ENCODE measurements around the gene MBTD1. TPM values are rescaled to one million over a fixed set of nuclear protein-coding genes. Genes with fewer than 3 reads are reported as not detected.

Gene MBTD1
- total and polyA plus RNA-seq, 10 of the 15 experiments (the other 5 are each of a cell fraction or from before 2014, with no cell fraction given) = 1.3 to 16.7 (median 9.5) TPM

DNA sequence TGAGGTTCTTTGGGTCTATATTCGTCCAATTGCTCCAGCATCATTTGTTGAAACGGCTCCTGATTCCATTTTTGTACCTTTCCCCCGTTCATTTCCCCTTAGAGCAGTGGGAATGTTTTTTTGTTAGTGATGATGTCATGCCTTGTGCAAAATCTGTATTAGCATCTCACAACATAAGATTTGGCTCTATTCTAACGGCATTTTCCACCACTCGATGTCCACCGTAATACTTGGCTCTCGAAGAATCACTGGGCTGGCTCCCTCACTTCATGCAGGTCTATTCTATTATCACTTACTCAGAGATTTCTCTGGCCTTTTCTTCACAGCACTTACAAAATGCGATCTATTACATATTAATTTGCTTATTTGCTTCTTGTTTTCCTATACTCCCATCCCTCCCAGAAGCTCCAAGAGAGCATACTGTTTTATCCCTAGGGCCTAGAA, 107.1 kb downstream of the MBTD1 start (continued):
- TF ChIP-seq, protein P1, sequence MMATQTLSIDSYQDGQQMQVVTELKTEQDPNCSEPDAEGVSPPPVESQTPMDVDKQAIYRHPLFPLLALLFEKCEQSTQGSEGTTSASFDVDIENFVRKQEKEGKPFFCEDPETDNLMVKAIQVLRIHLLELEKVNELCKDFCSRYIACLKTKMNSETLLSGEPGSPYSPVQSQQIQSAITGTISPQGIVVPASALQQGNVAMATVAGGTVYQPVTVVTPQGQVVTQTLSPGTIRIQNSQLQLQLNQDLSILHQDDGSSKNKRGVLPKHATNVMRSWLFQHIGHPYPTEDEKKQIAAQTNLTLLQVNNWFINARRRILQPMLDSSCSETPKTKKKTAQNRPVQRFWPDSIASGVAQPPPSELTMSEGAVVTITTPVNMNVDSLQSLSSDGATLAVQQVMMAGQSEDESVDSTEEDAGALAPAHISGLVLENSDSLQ (IDR thresholded peaks at IDR 0.05) = no peak
- TF ChIP-seq CBX5 (IDR thresholded peaks at IDR 0.05; ENCODE audit: low read depth) (no peak), WRNIP1 (IDR thresholded peaks at IDR 0.05; ENCODE audit: borderline replicate concordance, low read depth, low read length) (no peak), FOXK2 (IDR thresholded peaks at IDR 0.05) (no peak), FOS (IDR thresholded peaks at IDR 0.05; ENCODE audit: borderline replicate concordance, extremely low read depth, insufficient read length) (no peak), BHLHE40 (IDR thresholded peaks at IDR 0.05; ENCODE audit: borderline replicate concordance in 1 of 2, low read depth in 2 of 2, low read length in 1 of 2) (no peak), POLR2AphosphoS5 (IDR thresholded peaks at IDR 0.05; ENCODE audit: low read length) (no peak)

DNA sequence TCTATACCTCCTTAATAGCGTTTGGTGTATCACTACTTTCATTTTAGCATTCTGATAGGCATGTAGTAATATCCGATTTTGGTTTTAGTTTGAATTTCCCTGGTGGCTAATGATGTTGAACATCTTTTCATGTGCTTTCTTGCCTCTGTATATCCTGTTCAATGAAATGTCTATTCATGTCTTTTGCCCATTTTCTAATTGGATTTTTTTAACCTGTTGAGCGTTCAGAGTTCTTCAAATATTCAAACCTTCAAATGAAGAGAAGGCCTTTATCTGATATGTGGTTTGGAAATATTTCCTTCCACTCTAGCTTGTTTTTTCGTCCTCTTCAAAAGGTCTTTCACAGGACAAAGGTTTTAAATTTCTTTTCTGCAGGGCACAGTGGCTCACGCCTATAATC, 108.9 kb downstream of the MBTD1 start:
- intact Hi-C loops (cut with micrococcal nuclease; ENCODE audit: unreplicated experiment) = no loop called here
- no peak overlapping the region for H3K9ac ChIP-seq (ENCODE audit: control insufficient read depth, insufficient read depth, low read length)
- H3K4me1 ChIP-seq (ENCODE audit: control insufficient read depth, insufficient read depth, low read length) = peaks cover 7% of the 10 kb centered on the region
- no peak overlapping the region for H2AFZ ChIP-seq (ENCODE audit: control insufficient read depth, low read depth, low read length)
- ATAC-seq = no peak
- ChIA-PET SMC1A (ENCODE audit: uncharacterized antibody, unreplicated experiment) (interaction anchor here (3.8 kb wide), 1 partner anchor 150 kb away, joined by 64 read pairs; no protein-coding TSS in a partner anchor), CTCF (interaction anchor here (1.5 to 4.6 kb wide), 3 partner anchors 30 to 149 kb away, joined by 4 to 103 read pairs (median 6); partner anchors contain the start of gene SPAG9), POLR2A (no interaction called here), RAD21 (ENCODE audit: unreplicated experiment) (no interaction called here)
- no peak overlapping the region for H3K4me3 ChIP-seq
- no peaks in the 10 kb centered on the region for H4K20me1 ChIP-seq (ENCODE audit: control insufficient read depth, insufficient read depth)
- no TSS peak for BruUV-seq (replicated peaks)
- DNase-seq (ENCODE audit: low read depth, low spot score) = no peak
- WGBS (ENCODE audit: insufficient coverage, insufficient replicate concordance, low lambda C conversion rate, missing lambda C conversion rate) = 62% methylated on average over 5 of the region's 5 CpGs
- in situ Hi-C loops (cut with MboI) = loop anchor here (5.0 kb wide), 2 partner anchors 149 to 284 kb away; partner anchors contain the start of gene TOB1
- no peaks in the 10 kb centered on the region for H3K9me3 ChIP-seq (replicated peaks; ENCODE audit: control insufficient read depth, insufficient read depth, low read length)
- peaks cover 0 to 6% of the 10 kb centered on the region in 2 experiments; a peak in 2 of 4 replicates for H3K36me3 ChIP-seq (ENCODE audit: control insufficient read depth in 2 of 2, insufficient read depth in 2 of 2, low read length in 1 of 2)
- no peak for FAIRE-seq
- no peak overlapping the region for H3K27ac ChIP-seq (ENCODE audit: control insufficient read depth, insufficient read depth)
- H3K27me3 ChIP-seq (replicated peaks in 1 of 2; ENCODE audit: control insufficient read depth in 2 of 2, insufficient read depth in 2 of 2, low read length in 1 of 2) = no peaks in the 10 kb centered on the region
- peaks cover 26% of the 10 kb centered on the region for H3K79me2 ChIP-seq (ENCODE audit: control insufficient read depth, insufficient read depth, low read length)
- H3K4me2 ChIP-seq (ENCODE audit: control insufficient read depth, insufficient read depth) = no peak overlapping the region
- TF ChIP-seq, protein P2, sequence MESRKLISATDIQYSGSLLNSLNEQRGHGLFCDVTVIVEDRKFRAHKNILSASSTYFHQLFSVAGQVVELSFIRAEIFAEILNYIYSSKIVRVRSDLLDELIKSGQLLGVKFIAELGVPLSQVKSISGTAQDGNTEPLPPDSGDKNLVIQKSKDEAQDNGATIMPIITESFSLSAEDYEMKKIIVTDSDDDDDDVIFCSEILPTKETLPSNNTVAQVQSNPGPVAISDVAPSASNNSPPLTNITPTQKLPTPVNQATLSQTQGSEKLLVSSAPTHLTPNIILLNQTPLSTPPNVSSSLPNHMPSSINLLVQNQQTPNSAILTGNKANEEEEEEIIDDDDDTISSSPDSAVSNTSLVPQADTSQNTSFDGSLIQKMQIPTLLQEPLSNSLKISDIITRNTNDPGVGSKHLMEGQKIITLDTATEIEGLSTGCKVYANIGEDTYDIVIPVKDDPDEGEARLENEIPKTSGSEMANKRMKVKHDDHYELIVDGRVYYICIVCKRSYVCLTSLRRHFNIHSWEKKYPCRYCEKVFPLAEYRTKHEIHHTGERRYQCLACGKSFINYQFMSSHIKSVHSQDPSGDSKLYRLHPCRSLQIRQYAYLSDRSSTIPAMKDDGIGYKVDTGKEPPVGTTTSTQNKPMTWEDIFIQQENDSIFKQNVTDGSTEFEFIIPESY (IDR thresholded peaks at IDR 0.05) = no peak
- TF ChIP-seq KDM1A (IDR thresholded peaks at IDR 0.05; ENCODE audit: borderline replicate concordance) = no peak
- no peak for TF ChIP-seq CBX3 (IDR thresholded peaks at IDR 0.05; ENCODE audit: borderline replicate concordance, low read depth)
- TF ChIP-seq, protein P3, sequence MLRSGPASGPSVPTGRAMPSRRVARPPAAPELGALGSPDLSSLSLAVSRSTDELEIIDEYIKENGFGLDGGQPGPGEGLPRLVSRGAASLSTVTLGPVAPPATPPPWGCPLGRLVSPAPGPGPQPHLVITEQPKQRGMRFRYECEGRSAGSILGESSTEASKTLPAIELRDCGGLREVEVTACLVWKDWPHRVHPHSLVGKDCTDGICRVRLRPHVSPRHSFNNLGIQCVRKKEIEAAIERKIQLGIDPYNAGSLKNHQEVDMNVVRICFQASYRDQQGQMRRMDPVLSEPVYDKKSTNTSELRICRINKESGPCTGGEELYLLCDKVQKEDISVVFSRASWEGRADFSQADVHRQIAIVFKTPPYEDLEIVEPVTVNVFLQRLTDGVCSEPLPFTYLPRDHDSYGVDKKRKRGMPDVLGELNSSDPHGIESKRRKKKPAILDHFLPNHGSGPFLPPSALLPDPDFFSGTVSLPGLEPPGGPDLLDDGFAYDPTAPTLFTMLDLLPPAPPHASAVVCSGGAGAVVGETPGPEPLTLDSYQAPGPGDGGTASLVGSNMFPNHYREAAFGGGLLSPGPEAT (IDR thresholded peaks at IDR 0.05; ENCODE audit: low read depth) = no peak
- TF ChIP-seq, protein P4, sequence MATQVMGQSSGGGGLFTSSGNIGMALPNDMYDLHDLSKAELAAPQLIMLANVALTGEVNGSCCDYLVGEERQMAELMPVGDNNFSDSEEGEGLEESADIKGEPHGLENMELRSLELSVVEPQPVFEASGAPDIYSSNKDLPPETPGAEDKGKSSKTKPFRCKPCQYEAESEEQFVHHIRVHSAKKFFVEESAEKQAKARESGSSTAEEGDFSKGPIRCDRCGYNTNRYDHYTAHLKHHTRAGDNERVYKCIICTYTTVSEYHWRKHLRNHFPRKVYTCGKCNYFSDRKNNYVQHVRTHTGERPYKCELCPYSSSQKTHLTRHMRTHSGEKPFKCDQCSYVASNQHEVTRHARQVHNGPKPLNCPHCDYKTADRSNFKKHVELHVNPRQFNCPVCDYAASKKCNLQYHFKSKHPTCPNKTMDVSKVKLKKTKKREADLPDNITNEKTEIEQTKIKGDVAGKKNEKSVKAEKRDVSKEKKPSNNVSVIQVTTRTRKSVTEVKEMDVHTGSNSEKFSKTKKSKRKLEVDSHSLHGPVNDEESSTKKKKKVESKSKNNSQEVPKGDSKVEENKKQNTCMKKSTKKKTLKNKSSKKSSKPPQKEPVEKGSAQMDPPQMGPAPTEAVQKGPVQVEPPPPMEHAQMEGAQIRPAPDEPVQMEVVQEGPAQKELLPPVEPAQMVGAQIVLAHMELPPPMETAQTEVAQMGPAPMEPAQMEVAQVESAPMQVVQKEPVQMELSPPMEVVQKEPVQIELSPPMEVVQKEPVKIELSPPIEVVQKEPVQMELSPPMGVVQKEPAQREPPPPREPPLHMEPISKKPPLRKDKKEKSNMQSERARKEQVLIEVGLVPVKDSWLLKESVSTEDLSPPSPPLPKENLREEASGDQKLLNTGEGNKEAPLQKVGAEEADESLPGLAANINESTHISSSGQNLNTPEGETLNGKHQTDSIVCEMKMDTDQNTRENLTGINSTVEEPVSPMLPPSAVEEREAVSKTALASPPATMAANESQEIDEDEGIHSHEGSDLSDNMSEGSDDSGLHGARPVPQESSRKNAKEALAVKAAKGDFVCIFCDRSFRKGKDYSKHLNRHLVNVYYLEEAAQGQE (IDR thresholded peaks at IDR 0.05; ENCODE audit: low read depth, low read length) = no peak
- TF ChIP-seq MXI1 (IDR thresholded peaks at IDR 0.05; ENCODE audit: low read depth, low read length) = no peak

Measured in GM12878 (cell line).